ENCODE data around the gene SPTBN5.

Gene SPTBN5

GRCh38 chr15:41823502-41823901 lies 70.4 kb downstream of the SPTBN5 start:
- H3K4me2 ChIP-seq (ENCODE audit: low read length) = no peak overlapping the region
- TF ChIP-seq CTCF (IDR thresholded peaks at IDR 0.05; ENCODE audit: low read depth, low read length) (no peak), EZH2phosphoT487 (IDR thresholded peaks at IDR 0.05; ENCODE audit: low read depth) (no peak)
- no peaks in the 10 kb centered on the region for H4K20me1 ChIP-seq (ENCODE audit: insufficient read depth, low read length)
- H3K36me3 ChIP-seq (replicated peaks; ENCODE audit: low read depth, low read length) = no peaks in the 10 kb centered on the region
- H3K4me1 ChIP-seq (ENCODE audit: low read length) = no peaks in the 10 kb centered on the region
- no peaks in the 10 kb centered on the region for H3K79me2 ChIP-seq (ENCODE audit: low read length)
- H3K4me3 ChIP-seq (ENCODE audit: low read length) = no peak overlapping the region
- no peak overlapping the region for H3K27ac ChIP-seq (ENCODE audit: low read length)
- H3K9me3 ChIP-seq (ENCODE audit: insufficient read depth, low read length) = no peaks in the 10 kb centered on the region
- H3K9ac ChIP-seq (ENCODE audit: low read length) = no peak overlapping the region
- H3K27me3 ChIP-seq (ENCODE audit: low read depth, low read length) = no peaks in the 10 kb centered on the region
- no peak overlapping the region for H2AFZ ChIP-seq (ENCODE audit: low read depth, low read length)

GRCh38 chr15:41822957-41823356 lies 70.9 kb downstream of the SPTBN5 start:
- TF ChIP-seq CTCF (IDR thresholded peaks at IDR 0.05; ENCODE audit: low read depth, low read length) (no peak), EZH2phosphoT487 (IDR thresholded peaks at IDR 0.05; ENCODE audit: low read depth) (no peak)
- Histone ChIP-seq H3K36me3 (replicated peaks; ENCODE audit: low read depth, low read length) (no peaks in the 10 kb centered on the region), H3K4me2 (ENCODE audit: low read length) (no peak overlapping the region), H3K27ac (ENCODE audit: low read length) (no peak overlapping the region), H3K4me3 (ENCODE audit: low read length) (no peak overlapping the region), H2AFZ (ENCODE audit: low read depth, low read length) (no peak overlapping the region), H3K4me1 (ENCODE audit: low read length) (no peaks in the 10 kb centered on the region), H3K9me3 (ENCODE audit: insufficient read depth, low read length) (no peaks in the 10 kb centered on the region), H3K79me2 (ENCODE audit: low read length) (no peaks in the 10 kb centered on the region), H3K9ac (ENCODE audit: low read length) (no peak overlapping the region), H3K27me3 (ENCODE audit: low read depth, low read length) (no peaks in the 10 kb centered on the region), H4K20me1 (ENCODE audit: insufficient read depth, low read length) (no peaks in the 10 kb centered on the region)

GRCh38 chr15:41822471-41822870 lies 71.4 kb downstream of the SPTBN5 start:
- no peaks in the 10 kb centered on the region for H3K9me3 ChIP-seq (ENCODE audit: insufficient read depth, low read length)
- no peaks in the 10 kb centered on the region for H4K20me1 ChIP-seq (ENCODE audit: insufficient read depth, low read length)
- no peak overlapping the region for H3K9ac ChIP-seq (ENCODE audit: low read length)
- H3K4me3 ChIP-seq (ENCODE audit: low read length) = no peak overlapping the region
- no peaks in the 10 kb centered on the region for H3K36me3 ChIP-seq (replicated peaks; ENCODE audit: low read depth, low read length)
- no peaks in the 10 kb centered on the region for H3K27me3 ChIP-seq (ENCODE audit: low read depth, low read length)
- no peak overlapping the region for H3K27ac ChIP-seq (ENCODE audit: low read length)
- H3K4me2 ChIP-seq (ENCODE audit: low read length) = no peak overlapping the region
- no peaks in the 10 kb centered on the region for H3K79me2 ChIP-seq (ENCODE audit: low read length)
- H3K4me1 ChIP-seq (ENCODE audit: low read length) = no peaks in the 10 kb centered on the region
- TF ChIP-seq CTCF (IDR thresholded peaks at IDR 0.05; ENCODE audit: low read depth, low read length) (no peak), EZH2phosphoT487 (IDR thresholded peaks at IDR 0.05; ENCODE audit: low read depth) (no peak)
- H2AFZ ChIP-seq (ENCODE audit: low read depth, low read length) = no peak overlapping the region

- no peak for TF ChIP-seq EZH2phosphoT487 (IDR thresholded peaks at IDR 0.05; ENCODE audit: low read depth)
- TF ChIP-seq CTCF (IDR thresholded peaks at IDR 0.05; ENCODE audit: low read depth, low read length) = no peak
- H3K27ac ChIP-seq (ENCODE audit: low read length) = no peak overlapping the region
- H3K4me2 ChIP-seq (ENCODE audit: low read length) = no peak overlapping the region
- H3K36me3 ChIP-seq (replicated peaks; ENCODE audit: low read depth, low read length) = no peaks in the 10 kb centered on the region
- no peaks in the 10 kb centered on the region for H3K27me3 ChIP-seq (ENCODE audit: low read depth, low read length)
- H3K79me2 ChIP-seq (ENCODE audit: low read length) = no peaks in the 10 kb centered on the region
- no peaks in the 10 kb centered on the region for H4K20me1 ChIP-seq (ENCODE audit: insufficient read depth, low read length)
- H3K4me3 ChIP-seq (ENCODE audit: low read length) = no peak overlapping the region
- H3K4me1 ChIP-seq (ENCODE audit: low read length) = no peaks in the 10 kb centered on the region
- no peaks in the 10 kb centered on the region for H3K9me3 ChIP-seq (ENCODE audit: insufficient read depth, low read length)
- H2AFZ ChIP-seq (ENCODE audit: low read depth, low read length) = no peak overlapping the region
- no peak overlapping the region for H3K9ac ChIP-seq (ENCODE audit: low read length)
Measured at GRCh38 chr15:41821831-41822230, 72.0 kb downstream of the SPTBN5 start.
